GM18520 (cell line): ENCODE data around the gene FYN.
"Not testable (repeated sequence)": the region's sequence is repeated elsewhere in the genome, so short reads cannot be mapped to it uniquely, and the experiment has no call there.

Source experiments
- ATAC-seq: cut with Tn5 transposase; IDR thresholded peaks from one replicate; pipeline ENCODE4 v1.9.1; 2021; ENCODE audit not compliant: unreplicated experiment

Gene FYN

DNA sequence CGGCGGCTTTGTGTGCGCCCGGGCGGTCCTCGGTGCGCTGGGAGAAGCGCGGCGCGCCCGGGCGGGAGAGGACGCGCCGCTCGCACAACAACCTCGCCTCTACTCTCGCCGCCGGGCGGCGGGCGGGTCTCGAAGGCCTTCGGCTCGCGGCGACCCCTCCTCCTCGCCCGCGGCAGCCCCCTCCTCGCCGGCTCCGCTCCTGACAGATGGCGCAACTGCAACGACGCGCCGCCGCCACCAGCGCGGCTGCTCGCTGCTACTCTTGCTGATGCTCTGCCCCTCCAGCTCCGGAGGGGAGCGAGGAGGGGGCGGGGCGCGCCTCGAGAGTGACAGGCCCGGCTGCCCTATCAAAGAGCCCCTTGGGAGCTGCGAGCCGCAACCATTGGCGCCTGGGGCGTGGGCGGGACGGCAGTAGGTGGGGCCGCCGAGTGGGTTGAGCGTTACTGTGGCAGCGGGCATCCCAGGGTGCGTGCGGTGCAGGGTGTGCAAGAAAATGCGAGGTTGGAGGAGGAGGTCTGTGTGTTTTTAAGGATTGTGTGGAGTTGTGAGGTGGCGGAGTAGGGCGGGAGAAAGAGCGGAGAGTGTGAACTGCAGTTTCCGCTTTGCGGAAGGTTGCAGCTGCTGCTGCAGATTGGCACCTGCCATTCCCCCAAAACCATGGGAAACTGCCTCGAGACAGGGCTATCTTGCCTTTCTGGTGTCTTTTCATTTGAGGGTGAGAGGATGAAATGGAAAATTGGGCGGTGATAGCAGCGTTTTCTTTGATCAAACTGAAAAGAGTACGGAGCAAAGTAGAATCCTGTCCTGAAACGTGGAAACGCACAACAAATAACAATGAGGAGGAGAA, at the start of gene FYN:
Gene FYN (minus strand): TSS at position 275 of the 847 bp plus-strand sequence. CDS start 153,401 bp downstream, outside the sequence.
- peak; percentile 98 for ATAC-seq

DNA sequence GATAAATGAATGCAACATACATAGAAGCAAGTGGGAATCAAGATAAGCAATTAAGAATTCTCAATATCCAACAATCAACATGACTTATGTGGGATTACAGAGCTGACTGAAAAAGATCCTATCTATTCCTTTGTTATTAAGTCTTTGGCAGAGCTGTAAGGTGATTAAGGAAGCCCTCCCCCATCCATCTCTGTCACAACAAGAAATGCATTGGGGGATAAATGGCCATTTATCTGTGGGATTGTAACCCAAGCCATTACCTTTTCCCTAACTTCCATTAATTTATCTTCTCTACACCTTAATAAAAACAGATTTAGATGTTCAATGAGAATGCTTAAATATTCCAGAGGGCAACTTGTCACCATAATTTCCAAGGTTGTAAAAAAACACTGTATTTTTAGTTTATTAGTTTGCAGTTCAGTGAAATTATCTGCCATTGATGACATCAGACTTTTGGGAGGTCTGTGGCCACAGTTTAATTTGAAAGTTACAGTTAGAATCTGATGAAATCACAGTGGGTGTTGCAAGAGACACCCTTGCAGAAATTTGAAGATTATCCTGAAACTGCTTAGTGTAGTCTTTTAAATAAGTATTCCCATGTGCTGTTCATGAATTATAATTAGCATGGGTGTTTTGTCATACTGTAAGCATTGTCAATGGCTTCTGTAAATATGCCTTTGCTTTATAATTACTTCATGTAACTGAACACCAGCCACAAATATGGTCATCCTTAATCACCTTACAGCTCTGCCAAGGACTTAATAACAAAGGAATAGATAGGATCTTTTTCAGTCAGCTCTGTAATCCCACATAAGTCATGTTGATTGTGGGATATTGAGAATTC, 49.4 kb upstream of the FYN start:
- ATAC-seq = no peak

DNA sequence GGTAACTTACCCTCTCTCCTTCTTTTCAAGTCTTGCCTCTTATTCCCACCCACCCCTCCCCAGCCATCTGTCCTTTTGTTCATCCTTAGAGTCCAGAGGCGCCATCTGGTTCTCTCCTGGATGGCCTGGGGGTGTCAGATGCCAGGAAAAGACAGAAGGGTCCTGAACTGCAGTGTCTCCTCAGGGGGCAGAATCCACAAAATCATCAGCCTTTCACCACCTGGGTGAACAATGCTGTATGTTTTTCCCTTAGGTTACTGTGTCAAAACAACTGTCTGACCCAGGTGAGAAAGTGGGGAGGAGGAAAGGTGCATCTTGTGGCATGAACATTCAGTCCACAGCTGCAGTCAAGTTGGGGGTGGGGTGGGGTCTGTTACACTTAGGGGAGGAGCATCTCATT, 47.9 kb upstream of the FYN start:
- no peak for ATAC-seq

DNA sequence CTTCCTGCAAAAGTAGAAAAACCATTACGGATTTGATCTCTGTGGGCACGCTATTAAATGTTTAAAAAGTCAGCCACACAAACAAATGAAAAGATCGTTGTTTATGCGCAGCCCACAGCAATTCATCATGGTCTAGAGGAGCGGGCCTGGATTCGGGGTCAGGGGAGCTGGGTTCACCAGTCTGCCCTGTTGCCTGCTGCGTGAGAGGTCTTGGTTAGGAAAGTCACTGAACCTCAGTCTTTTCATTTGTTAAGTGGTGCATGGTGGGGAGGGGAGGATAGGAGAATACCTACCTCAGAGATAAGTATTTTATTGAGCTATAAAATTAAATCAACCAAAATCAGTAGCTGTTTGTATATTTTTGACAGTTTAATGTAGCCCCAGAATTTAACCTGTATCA, 47.3 kb upstream of the FYN start:
- ATAC-seq = no peak

DNA sequence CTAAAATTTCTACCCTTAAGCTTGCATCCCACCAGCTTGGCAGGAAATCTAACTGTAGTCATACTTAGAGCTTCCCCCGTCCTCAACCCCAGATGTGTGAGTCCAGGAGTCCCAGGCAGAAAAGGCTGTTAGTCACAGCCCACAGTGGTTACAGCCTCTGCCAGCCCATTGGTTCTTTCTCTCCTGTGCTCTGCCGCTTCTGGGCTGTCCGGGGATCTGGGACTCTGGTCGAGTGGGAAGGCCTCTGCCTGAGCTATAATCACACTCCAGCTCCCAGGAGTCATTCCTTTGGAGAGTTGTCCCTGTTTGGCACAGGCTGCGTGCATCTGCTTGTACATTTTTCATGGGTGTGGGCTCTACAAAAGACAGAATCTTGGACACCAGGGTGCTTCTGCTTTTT, 45.6 kb upstream of the FYN start:
- ATAC-seq = no peak

DNA sequence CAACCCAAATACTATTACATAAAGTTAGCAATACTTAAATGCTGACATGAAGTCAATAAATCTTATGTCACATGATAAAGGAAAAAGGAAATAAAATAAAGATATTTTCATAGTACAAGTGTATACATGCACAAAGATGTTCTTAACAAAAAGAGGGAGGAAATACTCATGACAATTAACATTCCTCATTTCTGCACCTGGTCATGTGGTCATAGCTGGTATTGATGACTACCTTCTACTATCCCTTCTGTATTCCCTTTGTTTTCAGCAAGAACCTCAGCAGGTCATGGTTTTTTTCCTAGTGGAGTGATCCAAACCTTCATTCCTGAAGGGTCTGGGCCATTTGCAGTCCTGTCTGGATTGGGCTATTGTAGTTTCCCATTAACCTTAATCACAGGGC, 43.5 kb upstream of the FYN start:
- ATAC-seq = no peak

DNA sequence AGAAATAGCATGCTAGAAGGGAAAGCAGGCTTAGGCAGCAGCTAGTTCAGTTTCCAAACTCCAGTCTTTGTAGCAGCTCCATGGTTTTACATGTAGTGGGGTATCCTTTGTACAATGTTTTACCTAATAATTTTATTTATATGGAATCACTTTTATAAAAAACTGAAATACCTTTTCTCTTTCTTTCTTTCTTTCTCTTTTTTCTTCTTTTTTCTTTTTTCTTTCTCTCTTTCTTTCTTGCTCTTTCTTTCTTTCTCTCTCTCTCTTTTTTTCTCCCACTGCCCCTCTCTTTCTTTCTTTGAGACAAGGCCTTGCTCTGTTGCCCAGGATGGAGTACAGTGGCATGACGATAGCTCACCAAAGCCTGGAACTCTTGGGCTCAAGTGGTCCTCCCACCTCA, 41.4 kb upstream of the FYN start:
- no peak for ATAC-seq

DNA sequence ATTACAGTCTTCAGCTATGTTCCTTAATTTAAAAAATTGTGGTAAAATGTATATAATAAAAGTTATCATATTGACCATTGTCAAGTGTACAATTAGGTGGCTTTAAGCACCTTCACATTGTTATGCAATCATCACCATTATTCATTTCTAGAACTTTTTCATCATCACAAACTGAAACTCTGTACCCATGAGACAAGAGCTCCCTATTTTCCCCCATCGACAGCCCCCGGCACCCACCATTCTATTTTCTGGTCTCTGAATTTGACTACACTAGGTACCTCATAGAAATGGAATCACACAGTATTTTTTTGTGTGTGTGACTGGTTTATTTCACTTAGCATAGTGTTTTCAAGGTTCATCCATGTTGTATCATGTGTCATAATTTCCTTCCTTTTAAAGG, 39.7 kb upstream of the FYN start:
- ATAC-seq = no peak

DNA sequence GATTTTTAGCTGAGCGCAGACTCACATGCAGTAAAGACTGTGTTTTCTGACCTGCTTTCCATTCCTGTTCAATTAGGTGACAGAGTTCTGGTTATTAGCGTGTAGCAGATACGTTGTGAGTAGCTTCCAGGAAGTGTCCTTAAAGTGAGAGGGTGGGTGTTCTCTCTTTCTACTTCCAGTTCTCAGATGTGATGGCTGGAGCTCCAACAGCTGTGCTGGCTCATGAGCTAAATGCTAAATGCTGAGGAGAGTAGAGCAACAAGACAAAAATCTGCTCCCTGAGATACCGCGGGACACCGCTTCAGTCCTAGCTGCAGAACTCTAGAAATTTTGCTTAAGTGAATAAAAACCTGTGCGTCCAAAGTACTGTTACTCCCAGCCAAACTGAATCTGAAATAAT, 38.2 kb upstream of the FYN start:
- no peak for ATAC-seq

DNA sequence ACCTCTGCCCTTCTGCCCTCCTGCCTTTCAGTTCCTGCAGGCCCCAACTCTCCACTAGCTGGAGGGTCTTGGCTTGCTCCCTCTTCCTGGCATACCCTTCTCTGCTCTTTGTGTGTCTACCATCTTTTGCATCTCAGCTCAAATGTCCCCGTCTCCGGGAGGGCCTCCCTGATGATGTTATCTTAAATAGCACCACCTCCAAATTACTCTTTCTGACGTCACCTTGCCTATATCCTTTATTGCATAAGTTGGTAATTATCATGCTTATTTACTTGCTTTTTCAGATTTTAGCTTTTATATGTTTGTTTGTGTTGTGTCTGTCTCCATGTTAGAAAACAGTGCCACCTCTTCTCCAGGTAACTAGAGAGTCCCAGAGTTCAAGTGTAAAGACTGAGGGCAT, 36.0 kb upstream of the FYN start:
- no peak for ATAC-seq

DNA sequence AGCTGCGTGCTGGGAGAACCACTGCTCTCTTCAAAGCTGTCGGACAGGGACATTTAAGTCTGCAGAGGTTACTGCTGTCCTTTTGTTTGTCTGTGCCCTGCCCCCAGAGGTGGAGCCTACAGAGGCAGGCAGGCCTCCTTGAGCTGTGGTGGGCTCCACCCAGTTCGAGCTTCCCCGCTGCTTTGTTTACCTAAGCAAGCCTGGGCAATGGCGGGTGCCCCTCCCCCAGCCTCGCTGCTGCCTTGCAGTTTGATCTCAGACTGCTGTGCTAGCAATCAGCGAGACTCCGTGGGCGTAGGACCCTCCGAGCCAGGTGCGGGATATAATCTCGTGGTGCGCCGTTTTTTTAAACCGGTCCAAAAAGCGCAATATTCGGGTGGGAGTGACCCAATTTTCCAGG, 35.1 kb upstream of the FYN start:
- ATAC-seq = not testable (repeated sequence)

DNA sequence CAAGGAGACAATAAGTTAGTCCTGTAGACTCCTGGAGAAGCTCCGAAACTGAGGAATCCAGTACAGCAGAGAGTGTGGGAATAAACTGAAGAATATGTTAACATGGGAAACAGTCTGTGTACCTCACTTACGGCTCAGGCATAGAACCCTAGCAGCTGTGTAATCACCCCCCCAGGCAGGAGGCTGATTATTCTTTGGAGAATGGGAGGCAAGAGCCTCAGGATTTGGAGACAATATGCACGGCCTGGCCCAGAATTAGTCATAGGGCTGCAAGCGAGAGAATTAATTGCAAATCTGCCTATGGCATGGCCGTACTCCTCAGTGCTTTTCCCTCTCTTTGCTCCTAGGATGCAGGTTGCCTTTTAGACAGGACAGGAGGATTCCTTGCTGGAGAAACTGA, 27.5 kb upstream of the FYN start:
- no peak for ATAC-seq

DNA sequence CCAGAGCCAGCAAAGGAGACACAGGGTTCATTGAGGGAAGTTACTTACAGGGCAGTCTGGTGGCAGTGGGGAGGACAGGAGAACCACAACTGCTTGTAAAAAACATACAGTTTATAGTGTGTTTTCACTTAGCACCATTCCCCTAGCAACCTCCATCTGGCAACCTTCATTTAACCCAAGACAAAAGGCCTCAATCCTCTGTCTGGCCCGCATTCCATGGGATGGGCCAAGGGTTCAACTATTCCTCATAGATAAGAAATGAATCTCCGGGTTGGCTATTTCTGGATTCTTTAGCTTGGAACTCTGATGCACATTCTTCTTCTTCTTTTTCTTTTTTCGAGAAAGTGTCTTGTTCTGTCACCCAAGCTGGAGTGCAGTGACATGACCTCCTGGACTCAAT, 26.3 kb upstream of the FYN start:
- no peak for ATAC-seq

DNA sequence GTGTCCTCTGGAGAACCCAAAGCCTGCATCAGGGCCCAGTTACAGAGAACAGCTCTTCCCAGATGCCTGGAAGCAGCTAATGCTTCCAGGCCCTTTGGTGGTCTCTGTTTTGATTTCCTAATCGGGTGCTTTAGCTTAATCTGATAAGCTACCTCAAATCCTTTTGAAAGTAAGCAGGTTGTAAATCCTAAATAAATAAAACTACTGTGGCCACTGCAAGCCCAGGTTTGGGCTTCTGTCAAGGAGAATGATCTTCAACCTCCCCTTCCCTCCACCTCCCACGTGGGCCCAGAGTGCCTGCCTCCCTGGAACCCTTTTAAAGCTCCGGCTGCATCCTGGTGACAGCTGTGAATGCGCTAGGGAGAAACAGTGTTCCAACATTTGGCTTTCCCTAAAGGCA, 25.2 kb upstream of the FYN start:
- ATAC-seq = no peak

DNA sequence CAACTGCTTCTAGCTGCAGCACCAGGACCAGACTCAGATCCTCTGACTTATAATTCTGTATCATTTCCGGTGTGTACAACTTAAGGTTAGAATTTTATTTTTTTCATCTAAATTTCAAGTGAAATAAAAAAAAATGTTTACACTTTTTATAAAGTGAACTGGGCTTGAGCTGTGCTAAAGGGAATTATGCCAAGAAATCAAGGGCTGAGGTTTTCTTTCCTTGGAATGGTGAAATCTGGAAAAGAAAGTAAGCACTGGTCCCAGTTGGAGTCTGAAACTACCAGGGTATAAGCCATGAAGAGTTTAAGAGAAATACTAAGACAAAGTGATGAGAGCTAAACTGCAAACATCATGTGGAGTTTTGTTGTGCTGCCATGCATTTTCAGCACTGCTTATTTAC, 21.7 kb upstream of the FYN start:
- ATAC-seq = no peak

DNA sequence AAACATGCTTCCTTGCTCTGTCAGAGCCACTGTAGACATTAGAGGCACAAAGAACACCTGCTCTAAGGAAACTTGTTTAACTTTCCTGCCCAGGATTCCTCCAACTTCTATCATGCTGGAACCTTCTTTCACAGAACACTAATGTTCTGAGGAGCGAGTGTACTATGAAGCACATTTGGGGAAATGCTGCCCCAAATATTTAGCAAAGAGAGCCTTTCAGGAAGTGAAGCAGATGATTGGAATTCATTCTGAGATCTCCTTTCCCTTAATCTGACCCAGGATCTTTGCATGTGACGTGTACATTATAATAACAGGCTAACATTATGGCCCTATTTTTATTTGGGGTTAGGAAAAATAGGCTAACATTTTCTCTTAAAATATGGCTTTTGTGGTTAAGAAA, 21.0 kb upstream of the FYN start:
- no peak for ATAC-seq

DNA sequence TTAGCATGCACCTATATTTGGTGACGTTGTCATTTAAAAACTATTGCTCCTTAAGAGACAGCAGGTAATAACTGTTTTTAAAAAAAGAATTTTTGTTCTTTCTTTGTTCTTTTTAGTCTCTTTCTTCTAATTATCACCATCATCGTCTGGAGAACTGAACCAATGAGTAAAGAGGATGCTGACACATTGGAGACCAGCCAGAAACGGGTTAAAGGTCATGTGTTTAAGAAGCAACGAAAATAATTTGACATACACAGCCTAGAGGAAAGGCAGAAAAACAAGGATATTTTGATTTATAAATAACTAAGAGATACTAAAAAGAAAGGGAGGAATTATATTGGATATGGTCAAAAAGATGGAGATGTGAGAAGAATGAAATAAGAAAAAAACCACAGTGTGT, 19.2 kb upstream of the FYN start:
- ATAC-seq = no peak

DNA sequence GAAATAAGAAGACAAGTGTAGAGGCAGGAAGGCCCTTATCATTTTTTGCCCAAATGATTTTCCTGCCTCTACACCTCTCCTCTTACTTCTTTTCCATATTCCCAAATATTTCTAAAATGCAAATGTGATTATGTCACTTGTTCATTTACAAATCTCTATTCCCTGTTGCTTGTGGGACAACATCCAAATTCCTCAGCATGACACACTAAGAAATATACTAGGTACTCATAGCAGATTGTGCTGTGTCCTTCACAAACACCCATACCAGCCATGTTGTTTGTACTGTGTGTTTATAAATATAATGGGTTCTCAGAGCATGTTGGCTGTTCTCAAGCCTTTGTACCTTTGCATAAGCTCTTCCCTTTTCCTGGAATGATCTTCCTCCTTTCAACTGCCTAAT, 17.7 kb upstream of the FYN start:
- no peak for ATAC-seq

DNA sequence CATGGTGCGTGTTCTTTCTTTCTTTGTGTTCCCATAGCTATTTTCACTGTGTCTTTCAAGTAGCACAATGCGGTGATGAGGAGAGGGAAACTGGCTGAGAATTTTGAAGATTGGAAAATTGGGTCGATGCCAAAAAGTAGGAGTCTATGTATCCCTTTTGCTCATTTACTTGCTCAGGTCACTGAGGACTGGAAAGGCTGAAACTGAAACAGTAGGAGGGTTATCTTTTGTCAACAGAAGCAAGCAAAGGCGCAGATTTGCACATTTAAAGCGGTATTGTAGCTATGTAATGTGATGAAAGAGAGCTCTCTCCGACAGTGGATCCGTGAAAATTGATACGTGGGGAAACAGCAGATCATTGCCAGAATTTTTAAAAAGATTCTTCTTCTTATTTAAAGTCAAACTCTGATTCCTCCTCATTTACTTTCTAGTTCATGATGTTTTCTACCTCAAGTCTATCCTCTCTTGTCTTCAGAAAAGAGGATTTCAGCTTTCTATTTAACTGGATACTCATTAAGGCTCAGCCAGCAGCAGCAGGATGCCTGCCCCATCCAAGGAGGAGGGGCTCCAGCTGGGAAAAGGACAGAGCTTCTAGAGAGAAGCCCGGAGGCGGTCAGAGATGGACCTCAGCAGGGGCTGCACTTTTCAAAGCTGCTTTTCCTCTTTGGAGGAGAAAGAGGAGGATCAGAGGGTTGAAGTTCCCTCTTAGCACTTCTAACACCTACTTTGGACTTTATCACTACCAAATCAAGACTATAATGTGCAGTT, 15.9 kb upstream of the FYN start:
- no peak for ATAC-seq

DNA sequence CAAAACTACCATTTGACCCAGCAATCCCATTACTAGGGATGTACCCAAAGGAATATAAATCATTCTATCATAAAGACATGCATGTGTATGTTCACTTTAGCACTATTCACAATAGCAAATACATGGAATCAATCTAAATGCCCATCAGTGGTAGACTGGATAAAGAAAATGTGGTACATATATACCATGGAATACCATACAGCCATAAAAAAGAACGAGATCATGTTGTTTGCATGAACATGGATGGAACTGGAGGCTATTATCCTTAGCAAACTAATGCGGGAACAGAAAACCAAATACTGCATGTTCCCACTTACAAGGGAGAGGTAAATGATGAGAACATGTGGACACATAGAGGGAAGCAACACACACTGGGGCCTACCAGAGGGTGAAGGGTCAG, 13.5 kb upstream of the FYN start:
- ATAC-seq = not testable (repeated sequence)

DNA sequence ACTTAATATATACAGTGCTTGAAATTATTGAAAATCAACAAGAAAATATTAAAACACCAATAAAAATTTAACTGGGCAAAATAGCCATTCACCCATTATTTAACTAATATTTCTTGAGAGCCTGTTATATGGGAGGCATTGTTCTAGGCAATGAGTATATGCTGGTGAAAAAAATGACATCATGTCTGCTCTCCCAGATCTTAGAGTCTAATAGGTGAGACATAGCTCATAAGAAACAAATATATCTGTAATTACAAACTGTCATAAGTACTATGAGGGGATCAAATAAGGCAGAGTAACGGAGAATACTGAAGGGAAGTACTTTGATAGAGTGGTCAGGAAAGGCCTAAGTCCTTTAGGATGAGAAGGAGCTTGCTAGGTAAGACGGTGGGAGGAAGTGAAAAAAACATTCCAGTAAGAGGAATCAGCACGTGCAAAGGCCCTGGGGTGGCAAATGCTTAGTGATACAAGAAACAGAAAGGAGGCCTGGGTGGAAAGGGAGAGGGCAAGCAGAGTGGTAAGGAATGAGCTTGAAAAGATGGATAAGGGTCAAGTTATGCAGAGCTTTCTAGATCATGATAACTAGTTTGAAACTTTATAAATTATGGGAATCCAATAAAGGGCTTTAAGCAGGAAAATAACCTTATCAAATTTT, 12.2 kb upstream of the FYN start:
- no peak for ATAC-seq
